KOPT-K1 (cell line): ENCODE data around the gene ZBTB37.
A peak's percentile ranks its signal among the peaks of the same experiment; 100 is the strongest.
"Not testable (repeated sequence)": the region's sequence is repeated elsewhere in the genome, so short reads cannot be mapped to it uniquely, and the experiment has no call there.

ENCODE experiments used
- H3K27ac ChIP-seq: fragments of 200-600 bp; sonication (generic); 2 replicates; pipeline ENCODE4 v1.5.1; 2016; ENCODE audit warnings: antibody characterized with exemption, mild to moderate bottlenecking, low read depth, low read length; ENCODE audit not compliant: poor library complexity, severe bottlenecking
- H3K36me3 ChIP-seq: fragments of 200-600 bp; sonication (generic); 2 replicates; pipeline ENCODE4 v1.5.1; 2017; ENCODE audit warnings: antibody characterized with exemption, mild to moderate bottlenecking, low read length, moderate library complexity; ENCODE audit not compliant: insufficient read depth
- H3K9me3 ChIP-seq: fragments of 200-600 bp; sonication (generic); 2 replicates; pipeline ENCODE4 v1.5.1; 2017; ENCODE audit warnings: antibody characterized with exemption, low read length, mild to moderate bottlenecking; ENCODE audit not compliant: insufficient read depth, poor library complexity, severe bottlenecking

Gene ZBTB37

GRCh38 chr1:173861731-173862145 lies 6.4 kb upstream of the ZBTB37 start:
- no peak overlapping the region for H3K27ac ChIP-seq
- H3K36me3 ChIP-seq = peaks cover 94% of the 10 kb centered on the region

GRCh38 chr1:173862146-173862768 lies 5.9 kb upstream of the ZBTB37 start:
- H3K36me3 ChIP-seq = peaks cover 93% of the 10 kb centered on the region
- H3K9me3 ChIP-seq, H3K27ac ChIP-seq: not testable (repeated sequence)

More at GRCh38 chr1:173861731-173862145, 6.4 kb upstream of the ZBTB37 start:
- no peaks in the 10 kb centered on the region for H3K9me3 ChIP-seq

- H3K36me3 ChIP-seq = peaks cover 87% of the 10 kb centered on the region
- no peaks in the 10 kb centered on the region for H3K9me3 ChIP-seq
- no peak overlapping the region for H3K27ac ChIP-seq
Measured at GRCh38 chr1:173862769-173863223, 5.4 kb upstream of the ZBTB37 start.

- Histone ChIP-seq H3K36me3 (peaks cover 80% of the 10 kb centered on the region), H3K27ac (no peak overlapping the region), H3K9me3 (no peaks in the 10 kb centered on the region)
Measured at GRCh38 chr1:173863224-173864161, 4.7 kb upstream of the ZBTB37 start.

- Histone ChIP-seq H3K27ac (peak overlapping the region; percentile 2), H3K36me3 (peaks cover 73% of the 10 kb centered on the region)
Measured at GRCh38 chr1:173864179-173864867, 3.9 kb upstream of the ZBTB37 start.

GRCh38 chr1:173865468-173866164 lies 2.6 kb upstream of the ZBTB37 start:
- H3K36me3 ChIP-seq = peaks cover 69% of the 10 kb centered on the region
- no peaks in the 10 kb centered on the region for H3K9me3 ChIP-seq
- H3K27ac ChIP-seq = peak overlapping the region; percentile 5

More at GRCh38 chr1:173864179-173864867, 3.9 kb upstream of the ZBTB37 start:
- no peaks in the 10 kb centered on the region for H3K9me3 ChIP-seq

- H3K9me3 ChIP-seq = no peaks in the 10 kb centered on the region
- H3K36me3 ChIP-seq = peaks cover 64% of the 10 kb centered on the region
- peak overlapping the region; percentile 93 for H3K27ac ChIP-seq
Measured at GRCh38 chr1:173866413-173867115, 1.6 kb upstream of the ZBTB37 start.

GRCh38 chr1:173867141-173867752 lies 933 bp upstream of the ZBTB37 start:
- peak overlapping the region; percentile 93 for H3K27ac ChIP-seq
- H3K9me3 ChIP-seq = no peaks in the 10 kb centered on the region
- peaks cover 58% of the 10 kb centered on the region for H3K36me3 ChIP-seq

GRCh38 chr1:173867753-173868265 lies 371 bp upstream of the ZBTB37 start, which contains the start of gene GAS5:
Gene GAS5, minus strand, starts transcription at chr1:173867989.
- peaks cover 55% of the 10 kb centered on the region for H3K36me3 ChIP-seq

GRCh38 chr1:173869021-173869359 lies 810 bp downstream of the ZBTB37 start:
- Histone ChIP-seq H3K27ac (peak overlapping the region; percentile 93), H3K36me3 (peaks cover 43% of the 10 kb centered on the region), H3K9me3 (no peaks in the 10 kb centered on the region)

More at GRCh38 chr1:173867753-173868265, 371 bp upstream of the ZBTB37 start, which contains the start of gene GAS5:
- peak within 1 kb of the TSS; percentile 93 for H3K27ac ChIP-seq
- H3K9me3 ChIP-seq = no peaks in the 10 kb centered on the region

- Histone ChIP-seq H3K9me3 (no peaks in the 10 kb centered on the region), H3K36me3 (peaks cover 30% of the 10 kb centered on the region), H3K27ac (peak overlapping the region; percentile 56)
Measured at GRCh38 chr1:173870252-173871075, 2.3 kb downstream of the ZBTB37 start.

GRCh38 chr1:173871091-173871490 lies 2.9 kb downstream of the ZBTB37 start:
- Histone ChIP-seq H3K36me3 (peaks cover 30% of the 10 kb centered on the region), H3K27ac (peak overlapping the region; percentile 56), H3K9me3 (no peaks in the 10 kb centered on the region)

GRCh38 chr1:173871500-173871899 lies 3.3 kb downstream of the ZBTB37 start:
- Histone ChIP-seq H3K36me3 (peaks cover 30% of the 10 kb centered on the region), H3K9me3 (no peaks in the 10 kb centered on the region), H3K27ac (peak overlapping the region; percentile 56)
